ENCODE measurements around the gene VAMP3. TPM values are rescaled to one million over a fixed set of nuclear protein-coding genes. Genes with fewer than 3 reads are reported as not detected.

The VAMP3 gene
- total and polyA plus RNA-seq, 9 of the 15 experiments (the other 6 are each of a cell fraction or from before 2014, with no cell fraction given): 27.1 to 71.3 (median 47.5) TPM

DNA sequence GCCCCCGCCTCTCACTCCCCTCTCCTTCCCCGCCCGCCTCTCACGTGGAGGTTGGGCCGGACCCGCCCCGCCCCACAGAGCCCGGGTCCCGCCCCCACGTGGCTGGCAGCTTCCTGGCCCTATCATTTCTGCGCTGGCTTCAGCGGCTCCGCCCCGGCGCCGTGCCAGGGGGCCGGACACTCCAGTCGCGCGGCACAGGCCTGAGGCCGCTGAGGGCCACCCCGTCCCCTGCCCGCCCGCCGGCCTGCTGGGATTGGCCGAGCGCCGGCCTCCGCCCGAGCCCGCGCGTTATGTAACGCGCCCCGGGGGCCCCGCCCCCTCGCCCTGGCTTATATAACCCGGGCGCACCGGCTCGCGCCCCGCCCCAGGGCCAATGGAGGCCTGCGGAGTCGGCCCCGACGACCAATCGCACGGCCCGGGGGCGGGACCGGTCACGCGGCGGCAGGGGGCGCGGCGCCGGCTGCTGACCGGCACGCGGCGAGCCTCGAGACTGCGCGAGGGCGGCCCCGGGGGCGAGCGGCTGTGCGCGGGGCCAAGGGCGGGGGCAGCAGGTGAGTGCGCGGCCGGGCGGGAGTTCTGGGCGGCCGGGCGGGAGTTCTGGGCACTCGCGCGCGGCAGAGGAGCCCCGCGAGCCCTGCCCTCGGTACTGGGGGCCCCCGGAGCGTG is 12.9 kb downstream of the VAMP3 start, which contains the start of gene PER3 (continued):
- TF ChIP-seq THAP12 (CRISPR knock-in tag; IDR thresholded peaks at IDR 0.05) (0 out of 2 replicates have a peak, but pooled peaks have one; percentile 14), PPARD (CRISPR knock-in tag; IDR thresholded peaks at IDR 0.05) (no peak), SMAD1 (IDR thresholded peaks at IDR 0.05; ENCODE audit: low read depth, low read length, partially characterized antibody) (peak; percentile 99), ZNF586 (CRISPR knock-in tag; conservative IDR thresholded peaks at IDR 0.05) (no peak), CREBBP (IDR thresholded peaks at IDR 0.05; ENCODE audit: low read depth, low read length) (no peak), SNAPC5 (CRISPR knock-in tag; IDR thresholded peaks at IDR 0.05) (no peak), ZNF224 (CRISPR knock-in tag; IDR thresholded peaks at IDR 0.05) (no peak), PCBP1 (IDR thresholded peaks at IDR 0.05; ENCODE audit: low read depth, low read length, poor library complexity, severe bottlenecking) (peak; percentile 28), CREB1 (IDR thresholded peaks at IDR 0.05) (peak; percentile 64; the same call in 1 of the 2 replicates), CREB1 (CRISPR knock-in tag; IDR thresholded peaks at IDR 0.05) (peak; percentile 69), MXI1 (IDR thresholded peaks at IDR 0.05; ENCODE audit: low read depth, low read length) (peak; percentile 48; the same call in 1 of the 2 replicates)
- TF ChIP-seq, protein P1, sequence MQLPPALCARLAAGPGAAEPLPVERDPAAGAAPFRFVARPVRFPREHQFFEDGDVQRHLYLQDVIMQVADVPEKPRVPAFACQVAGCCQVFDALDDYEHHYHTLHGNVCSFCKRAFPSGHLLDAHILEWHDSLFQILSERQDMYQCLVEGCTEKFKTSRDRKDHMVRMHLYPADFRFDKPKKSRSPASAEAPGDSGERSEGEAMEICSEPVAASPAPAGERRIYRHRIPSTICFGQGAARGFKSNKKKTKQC (CRISPR knock-in tag; IDR thresholded peaks at IDR 0.05): 0 out of 2 replicates have a peak, but pooled peaks have one; percentile 24
- TF ChIP-seq, protein P2, sequence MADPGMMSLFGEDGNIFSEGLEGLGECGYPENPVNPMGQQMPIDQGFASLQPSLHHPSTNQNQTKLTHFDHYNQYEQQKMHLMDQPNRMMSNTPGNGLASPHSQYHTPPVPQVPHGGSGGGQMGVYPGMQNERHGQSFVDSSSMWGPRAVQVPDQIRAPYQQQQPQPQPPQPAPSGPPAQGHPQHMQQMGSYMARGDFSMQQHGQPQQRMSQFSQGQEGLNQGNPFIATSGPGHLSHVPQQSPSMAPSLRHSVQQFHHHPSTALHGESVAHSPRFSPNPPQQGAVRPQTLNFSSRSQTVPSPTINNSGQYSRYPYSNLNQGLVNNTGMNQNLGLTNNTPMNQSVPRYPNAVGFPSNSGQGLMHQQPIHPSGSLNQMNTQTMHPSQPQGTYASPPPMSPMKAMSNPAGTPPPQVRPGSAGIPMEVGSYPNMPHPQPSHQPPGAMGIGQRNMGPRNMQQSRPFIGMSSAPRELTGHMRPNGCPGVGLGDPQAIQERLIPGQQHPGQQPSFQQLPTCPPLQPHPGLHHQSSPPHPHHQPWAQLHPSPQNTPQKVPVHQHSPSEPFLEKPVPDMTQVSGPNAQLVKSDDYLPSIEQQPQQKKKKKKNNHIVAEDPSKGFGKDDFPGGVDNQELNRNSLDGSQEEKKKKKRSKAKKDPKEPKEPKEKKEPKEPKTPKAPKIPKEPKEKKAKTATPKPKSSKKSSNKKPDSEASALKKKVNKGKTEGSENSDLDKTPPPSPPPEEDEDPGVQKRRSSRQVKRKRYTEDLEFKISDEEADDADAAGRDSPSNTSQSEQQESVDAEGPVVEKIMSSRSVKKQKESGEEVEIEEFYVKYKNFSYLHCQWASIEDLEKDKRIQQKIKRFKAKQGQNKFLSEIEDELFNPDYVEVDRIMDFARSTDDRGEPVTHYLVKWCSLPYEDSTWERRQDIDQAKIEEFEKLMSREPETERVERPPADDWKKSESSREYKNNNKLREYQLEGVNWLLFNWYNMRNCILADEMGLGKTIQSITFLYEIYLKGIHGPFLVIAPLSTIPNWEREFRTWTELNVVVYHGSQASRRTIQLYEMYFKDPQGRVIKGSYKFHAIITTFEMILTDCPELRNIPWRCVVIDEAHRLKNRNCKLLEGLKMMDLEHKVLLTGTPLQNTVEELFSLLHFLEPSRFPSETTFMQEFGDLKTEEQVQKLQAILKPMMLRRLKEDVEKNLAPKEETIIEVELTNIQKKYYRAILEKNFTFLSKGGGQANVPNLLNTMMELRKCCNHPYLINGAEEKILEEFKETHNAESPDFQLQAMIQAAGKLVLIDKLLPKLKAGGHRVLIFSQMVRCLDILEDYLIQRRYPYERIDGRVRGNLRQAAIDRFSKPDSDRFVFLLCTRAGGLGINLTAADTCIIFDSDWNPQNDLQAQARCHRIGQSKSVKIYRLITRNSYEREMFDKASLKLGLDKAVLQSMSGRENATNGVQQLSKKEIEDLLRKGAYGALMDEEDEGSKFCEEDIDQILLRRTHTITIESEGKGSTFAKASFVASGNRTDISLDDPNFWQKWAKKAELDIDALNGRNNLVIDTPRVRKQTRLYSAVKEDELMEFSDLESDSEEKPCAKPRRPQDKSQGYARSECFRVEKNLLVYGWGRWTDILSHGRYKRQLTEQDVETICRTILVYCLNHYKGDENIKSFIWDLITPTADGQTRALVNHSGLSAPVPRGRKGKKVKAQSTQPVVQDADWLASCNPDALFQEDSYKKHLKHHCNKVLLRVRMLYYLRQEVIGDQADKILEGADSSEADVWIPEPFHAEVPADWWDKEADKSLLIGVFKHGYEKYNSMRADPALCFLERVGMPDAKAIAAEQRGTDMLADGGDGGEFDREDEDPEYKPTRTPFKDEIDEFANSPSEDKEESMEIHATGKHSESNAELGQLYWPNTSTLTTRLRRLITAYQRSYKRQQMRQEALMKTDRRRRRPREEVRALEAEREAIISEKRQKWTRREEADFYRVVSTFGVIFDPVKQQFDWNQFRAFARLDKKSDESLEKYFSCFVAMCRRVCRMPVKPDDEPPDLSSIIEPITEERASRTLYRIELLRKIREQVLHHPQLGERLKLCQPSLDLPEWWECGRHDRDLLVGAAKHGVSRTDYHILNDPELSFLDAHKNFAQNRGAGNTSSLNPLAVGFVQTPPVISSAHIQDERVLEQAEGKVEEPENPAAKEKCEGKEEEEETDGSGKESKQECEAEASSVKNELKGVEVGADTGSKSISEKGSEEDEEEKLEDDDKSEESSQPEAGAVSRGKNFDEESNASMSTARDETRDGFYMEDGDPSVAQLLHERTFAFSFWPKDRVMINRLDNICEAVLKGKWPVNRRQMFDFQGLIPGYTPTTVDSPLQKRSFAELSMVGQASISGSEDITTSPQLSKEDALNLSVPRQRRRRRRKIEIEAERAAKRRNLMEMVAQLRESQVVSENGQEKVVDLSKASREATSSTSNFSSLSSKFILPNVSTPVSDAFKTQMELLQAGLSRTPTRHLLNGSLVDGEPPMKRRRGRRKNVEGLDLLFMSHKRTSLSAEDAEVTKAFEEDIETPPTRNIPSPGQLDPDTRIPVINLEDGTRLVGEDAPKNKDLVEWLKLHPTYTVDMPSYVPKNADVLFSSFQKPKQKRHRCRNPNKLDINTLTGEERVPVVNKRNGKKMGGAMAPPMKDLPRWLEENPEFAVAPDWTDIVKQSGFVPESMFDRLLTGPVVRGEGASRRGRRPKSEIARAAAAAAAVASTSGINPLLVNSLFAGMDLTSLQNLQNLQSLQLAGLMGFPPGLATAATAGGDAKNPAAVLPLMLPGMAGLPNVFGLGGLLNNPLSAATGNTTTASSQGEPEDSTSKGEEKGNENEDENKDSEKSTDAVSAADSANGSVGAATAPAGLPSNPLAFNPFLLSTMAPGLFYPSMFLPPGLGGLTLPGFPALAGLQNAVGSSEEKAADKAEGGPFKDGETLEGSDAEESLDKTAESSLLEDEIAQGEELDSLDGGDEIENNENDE (IDR thresholded peaks at IDR 0.05; ENCODE audit: low read depth, low read length): no peak
